SK-N-SH (cell line): ENCODE measurements around the gene SMARCD2.

Experiments
- CTCF ChIP-seq: fragments of 200-600 bp; sonication (generic); IDR thresholded peaks from 2 replicates; pipeline ENCODE4 v1.6.1; 2017; ENCODE audit warnings: antibody characterized with exemption, mild to moderate bottlenecking, moderate library complexity
- ELF1 ChIP-seq: IDR thresholded peaks from 2 replicates; pipeline ENCODE4 v1.4.0; 2012
- EP300 ChIP-seq, 2 experiments: IDR thresholded peaks; 2 replicates each; pipeline versions ENCODE4 v1.4.0 to v1.6.1; 2012; ENCODE audit warnings: borderline replicate concordance in 1 of 2, low read depth in 1 of 2, low read length in 1 of 2
- JUND ChIP-seq: IDR thresholded peaks from 2 replicates; pipeline ENCODE4 v1.4.0; 2012
- MAX ChIP-seq: IDR thresholded peaks from 2 replicates; pipeline ENCODE4 v1.4.0; 2012; ENCODE audit warnings: low read depth
- POLR2AphosphoS5 ChIP-seq: IDR thresholded peaks from 2 replicates; pipeline ENCODE4 v1.6.1; 2012; ENCODE audit warnings: low read depth, low read length
- RCOR1 ChIP-seq: fragments of 150-350 bp; IDR thresholded peaks from 2 replicates; pipeline ENCODE4 v1.6.1; 2017; ENCODE audit warnings: antibody characterized with exemption, low read length
- SMC3 ChIP-seq: IDR thresholded peaks from 2 replicates; pipeline ENCODE4 v1.6.1; 2012; ENCODE audit warnings: low read depth, low read length, improper control_type of control experiment
- TAF1 ChIP-seq: IDR thresholded peaks from 2 replicates; pipeline ENCODE4 v1.6.1; 2012; ENCODE audit warnings: low read depth, mild to moderate bottlenecking, low read length, moderate library complexity, borderline replicate concordance

DNA sequence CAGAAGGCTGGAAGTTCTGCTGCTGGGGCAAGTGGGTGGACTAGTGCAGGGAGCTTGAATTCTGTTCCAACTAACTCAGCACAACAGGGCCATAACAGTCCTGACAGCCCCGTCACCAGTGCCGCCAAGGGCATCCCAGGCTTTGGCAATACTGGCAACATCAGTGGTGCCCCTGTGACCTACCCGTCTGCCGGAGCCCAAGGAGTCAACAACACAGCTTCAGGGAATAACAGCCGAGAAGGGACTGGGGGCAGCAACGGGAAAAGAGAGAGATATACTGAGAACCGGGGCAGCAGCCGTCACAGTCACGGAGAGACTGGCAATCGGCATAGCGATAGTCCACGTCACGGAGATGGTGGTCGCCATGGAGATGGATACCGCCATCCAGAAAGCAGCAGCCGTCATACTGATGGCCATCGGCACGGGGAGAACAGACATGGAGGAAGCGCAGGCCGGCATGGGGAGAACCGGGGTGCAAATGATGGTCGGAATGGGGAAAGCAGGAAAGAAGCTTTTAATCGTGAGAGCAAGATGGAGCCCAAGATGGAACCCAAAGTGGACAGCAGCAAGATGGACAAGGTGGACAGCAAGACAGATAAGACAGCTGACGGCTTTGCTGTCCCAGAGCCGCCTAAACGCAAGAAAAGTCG lies 24.6 kb downstream of the SMARCD2 start:
- TF ChIP-seq CTCF (no peak), POLR2AphosphoS5 (peak; percentile 4; the same call in 1 of the 2 replicates), ELF1 (no peak), EP300 (IDR thresholded peaks at IDR 0.05; ENCODE audit: borderline replicate concordance in 1 of 2, low read depth in 1 of 2, low read length in 1 of 2) (no peak), SMC3 (no peak), TAF1 (no peak), RCOR1 (no peak), MAX (no peak), JUND (no peak)
